ENCODE measurements around the gene ARHGAP26.

GRCh38 chr5:143085319-143085917 is 315.2 kb downstream of the ARHGAP26 start:
- TF ChIP-seq SIN3A (IDR thresholded peaks at IDR 0.05; ENCODE audit: borderline replicate concordance, insufficient read depth, low read length) (no peak), POLR2AphosphoS5 (IDR thresholded peaks at IDR 0.05; ENCODE audit: low read depth, low read length) (no peak)

All from PFSK-1 (cell line).